ENCODE results near the gene SFMBT1. TPM values are rescaled to one million over a fixed set of nuclear protein-coding genes. Genes with fewer than 3 reads are reported as not detected.

The SFMBT1 gene
- total and polyA plus RNA-seq, 2 of the 4 experiments (the other 2 are of a cell fraction) = 1.0 to 1.8 TPM

DNA sequence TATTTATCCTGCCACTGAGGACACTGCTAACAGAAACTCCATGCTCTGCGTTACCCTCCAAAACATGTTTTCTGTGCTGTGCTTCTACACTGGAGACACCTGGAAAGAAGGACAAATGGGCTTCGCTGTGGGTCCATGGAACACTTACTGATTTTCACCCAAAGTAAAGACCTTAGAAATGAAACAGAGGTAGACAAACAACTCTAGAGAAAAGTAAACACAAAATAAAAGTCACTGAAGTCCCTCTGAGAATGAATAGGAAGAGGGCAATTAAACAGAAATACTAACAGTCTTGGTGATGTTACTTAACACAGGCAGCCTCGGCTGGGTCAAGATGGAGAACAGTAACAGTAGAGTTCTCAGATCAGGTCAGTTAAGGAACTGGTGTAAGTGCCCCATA lies 141.9 kb downstream of the SFMBT1 start:
- Histone ChIP-seq H3K56ac (ENCODE audit: extremely low read depth, insufficient read depth, low read length) (no peak overlapping the region), H3K27ac (ENCODE audit: insufficient read depth, low read length) (no peak overlapping the region), H3K9me1 (ENCODE audit: insufficient read depth, low read length) (no peaks in the 10 kb centered on the region), H4K5ac (ENCODE audit: low read depth, low read length) (no peak overlapping the region), H4K8ac (ENCODE audit: low read depth in 2 of 2, low read length in 2 of 2) (no peak overlapping the region), H4K91ac (ENCODE audit: insufficient read depth, low read depth, low read length) (no peak overlapping the region), H3K4me1 (ENCODE audit: control insufficient read depth, insufficient read depth, low read length) (no peaks in the 10 kb centered on the region), H2BK20ac (ENCODE audit: low read depth, low read length) (no peak overlapping the region), H4K20me1 (ENCODE audit: insufficient read depth, low read length) (no peaks in the 10 kb centered on the region), H3K27me3 (ENCODE audit: control insufficient read depth, insufficient read depth, low read length) (no peaks in the 10 kb centered on the region), H3K23ac (ENCODE audit: low read depth, low read length) (no peak overlapping the region), H3K4me3 (ENCODE audit: insufficient read depth, low read depth, low read length) (no peak overlapping the region), H2BK120ac (ENCODE audit: low read depth, low read length) (no peak overlapping the region), H3K14ac (replicated peaks; ENCODE audit: low read depth, low read length) (no peak overlapping the region), H2AFZ (replicated peaks; ENCODE audit: low read length, poor library complexity) (no peak overlapping the region), H3K36me3 (ENCODE audit: control insufficient read depth, insufficient read depth, low read length) (no peaks in the 10 kb centered on the region), H3K4me2 (ENCODE audit: low read depth, low read length) (no peak overlapping the region), H3K18ac (ENCODE audit: low read depth, low read length) (no peak overlapping the region), H2AK9ac (replicated peaks; ENCODE audit: low read depth, low read length, poor library complexity) (no peak overlapping the region), H2BK5ac (ENCODE audit: low read depth, low read length, poor library complexity, severe bottlenecking) (no peak overlapping the region), H3K9ac (ENCODE audit: low read depth, low read length) (no peak overlapping the region), H2AK5ac (ENCODE audit: low read depth, low read length) (no peak overlapping the region), H3K4ac (ENCODE audit: low read depth, low read length) (no peak overlapping the region), H2BK15ac (ENCODE audit: low read depth, low read length) (no peak overlapping the region), H3K9me3 (ENCODE audit: control insufficient read depth, insufficient read depth, low read length) (no peaks in the 10 kb centered on the region), H3K79me1 (ENCODE audit: low read depth in 1 of 2, low read length in 2 of 2) (no peaks in the 10 kb centered on the region)
- ATAC-seq (ENCODE audit: low read depth) = no peak
- CTCF ChIA-PET = interaction anchor here (1.3 kb wide), 1 partner anchor 12 kb away, joined by 5 read pairs; no protein-coding TSS in a partner anchor
- POLR2A ChIA-PET (ENCODE audit: unreplicated experiment) = no interaction called here
- TF ChIP-seq FOS (IDR thresholded peaks at IDR 0.05; ENCODE audit: low read depth, low read length) = no peak
- TF ChIP-seq, protein P1, sequence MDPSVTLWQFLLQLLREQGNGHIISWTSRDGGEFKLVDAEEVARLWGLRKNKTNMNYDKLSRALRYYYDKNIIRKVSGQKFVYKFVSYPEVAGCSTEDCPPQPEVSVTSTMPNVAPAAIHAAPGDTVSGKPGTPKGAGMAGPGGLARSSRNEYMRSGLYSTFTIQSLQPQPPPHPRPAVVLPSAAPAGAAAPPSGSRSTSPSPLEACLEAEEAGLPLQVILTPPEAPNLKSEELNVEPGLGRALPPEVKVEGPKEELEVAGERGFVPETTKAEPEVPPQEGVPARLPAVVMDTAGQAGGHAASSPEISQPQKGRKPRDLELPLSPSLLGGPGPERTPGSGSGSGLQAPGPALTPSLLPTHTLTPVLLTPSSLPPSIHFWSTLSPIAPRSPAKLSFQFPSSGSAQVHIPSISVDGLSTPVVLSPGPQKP (IDR thresholded peaks at IDR 0.05; ENCODE audit: borderline replicate concordance, low read depth, low read length) = no peak
- no peak for TF ChIP-seq MXI1 (IDR thresholded peaks at IDR 0.05; ENCODE audit: borderline replicate concordance, low read depth, low read length)
- TF ChIP-seq, protein P2, sequence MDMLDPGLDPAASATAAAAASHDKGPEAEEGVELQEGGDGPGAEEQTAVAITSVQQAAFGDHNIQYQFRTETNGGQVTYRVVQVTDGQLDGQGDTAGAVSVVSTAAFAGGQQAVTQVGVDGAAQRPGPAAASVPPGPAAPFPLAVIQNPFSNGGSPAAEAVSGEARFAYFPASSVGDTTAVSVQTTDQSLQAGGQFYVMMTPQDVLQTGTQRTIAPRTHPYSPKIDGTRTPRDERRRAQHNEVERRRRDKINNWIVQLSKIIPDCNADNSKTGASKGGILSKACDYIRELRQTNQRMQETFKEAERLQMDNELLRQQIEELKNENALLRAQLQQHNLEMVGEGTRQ (IDR thresholded peaks at IDR 0.05; ENCODE audit: low read depth, low read length) = no peak
- TF ChIP-seq, protein P3, sequence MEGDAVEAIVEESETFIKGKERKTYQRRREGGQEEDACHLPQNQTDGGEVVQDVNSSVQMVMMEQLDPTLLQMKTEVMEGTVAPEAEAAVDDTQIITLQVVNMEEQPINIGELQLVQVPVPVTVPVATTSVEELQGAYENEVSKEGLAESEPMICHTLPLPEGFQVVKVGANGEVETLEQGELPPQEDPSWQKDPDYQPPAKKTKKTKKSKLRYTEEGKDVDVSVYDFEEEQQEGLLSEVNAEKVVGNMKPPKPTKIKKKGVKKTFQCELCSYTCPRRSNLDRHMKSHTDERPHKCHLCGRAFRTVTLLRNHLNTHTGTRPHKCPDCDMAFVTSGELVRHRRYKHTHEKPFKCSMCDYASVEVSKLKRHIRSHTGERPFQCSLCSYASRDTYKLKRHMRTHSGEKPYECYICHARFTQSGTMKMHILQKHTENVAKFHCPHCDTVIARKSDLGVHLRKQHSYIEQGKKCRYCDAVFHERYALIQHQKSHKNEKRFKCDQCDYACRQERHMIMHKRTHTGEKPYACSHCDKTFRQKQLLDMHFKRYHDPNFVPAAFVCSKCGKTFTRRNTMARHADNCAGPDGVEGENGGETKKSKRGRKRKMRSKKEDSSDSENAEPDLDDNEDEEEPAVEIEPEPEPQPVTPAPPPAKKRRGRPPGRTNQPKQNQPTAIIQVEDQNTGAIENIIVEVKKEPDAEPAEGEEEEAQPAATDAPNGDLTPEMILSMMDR (conservative IDR thresholded peaks at IDR 0.05; ENCODE audit: low read depth, low read length) = no peak
- TF ChIP-seq SMC3 (IDR thresholded peaks at IDR 0.05; ENCODE audit: low read depth, low read length) = no peak
- no peak for TF ChIP-seq MAZ (IDR thresholded peaks at IDR 0.05; ENCODE audit: borderline replicate concordance, low read depth, low read length)
- TF ChIP-seq CEBPB (IDR thresholded peaks at IDR 0.05; ENCODE audit: low read depth, low read length) = no peak
- no peak for TF ChIP-seq MAFK (IDR thresholded peaks at IDR 0.05; ENCODE audit: low read depth, low read length)
- no peak for TF ChIP-seq NFE2L2 (IDR thresholded peaks at IDR 0.05; ENCODE audit: low read depth, low read length)
- WGBS, 2 experiments (ENCODE audit: extremely low coverage in 2 of 2, insufficient read length in 1 of 2) = no CpG with 5 or more reads among the region's 3 CpGs
- in situ Hi-C loops (cut with MboI; ENCODE audit: low sequenced_read_pairs) (no loop called here), intact Hi-C loops (cut with micrococcal nuclease) (no loop called here), dilution Hi-C loops (cut with HindIII; ENCODE audit: low sequenced_read_pairs, unreplicated experiment) (no loop called here)
- BruUV-seq (replicated peaks) = no TSS peak
- DNase-seq = no peak

All from IMR-90 (cell line).